Endothelial cell of umbilical vein (primary cell): ENCODE data around the gene BLNK. TPM values are rescaled to one million over a fixed set of nuclear protein-coding genes. Genes with fewer than 3 reads are reported as not detected.

ENCODE experiments used
- BruUV-seq: library from RNA; stranded (reverse); fragments of 400-500 nt; replicated peaks from 2 replicates; lab custom pipeline; 2021; lab: Mats Ljungman, UMichigan
- CTCF ChIA-PET: fragments of 300-600, 350-600 bp; sonication (Branson Sonifier 250); formaldehyde crosslinking; loops from one replicate; lab custom pipeline; 2021; ENCODE audit warnings: antibody characterized with exemption, inconsistent platforms; lab: Charles Lee
- POLR2A ChIA-PET: fragments of 300-600, 350-600 bp; sonication (Branson Sonifier 250); formaldehyde crosslinking; loops from one replicate; lab custom pipeline; 2021; ENCODE audit warnings: antibody characterized with exemption, inconsistent platforms; lab: Charles Lee
- DNase-seq: peaks from one replicate; pipeline ENCODE4 v3.0.0-alpha.2; 2011; ENCODE audit warnings: low read depth, low spot score
- FAIRE-seq: peaks from 2 replicates; lab custom pipeline; 2011; peaks lifted over from hg19 to GRCh38; lab: Jason Lieb, UNC
- H2AFZ ChIP-seq: 2 replicates; pipeline ENCODE4 v1.6.0; 2012; ENCODE audit warnings: low read depth, low read length, control low read depth, inconsistent platforms
- H3K27ac ChIP-seq: 2 replicates; pipeline ENCODE4 v1.5.1; 2011; ENCODE audit warnings: low read depth, mild to moderate bottlenecking, control low read depth, low read length, moderate library complexity; ENCODE audit not compliant: insufficient read depth
- H3K27me3 ChIP-seq, 2 experiments: 2 replicates each; pipeline versions ENCODE4 v1.6.0 to v1.6.1; 2011; ENCODE audit warnings: low read length in 2 of 2, mixed read lengths in 1 of 2; ENCODE audit not compliant: control insufficient read depth in 2 of 2, insufficient read depth in 2 of 2
- H3K36me3 ChIP-seq, 2 experiments: 2 replicates in 1 of 2; 3 replicates in 1 of 2; pipeline ENCODE4 v1.5.1; 2011; ENCODE audit warnings: low read length in 2 of 2, mild to moderate bottlenecking in 1 of 2, moderate library complexity in 1 of 2; ENCODE audit not compliant: control insufficient read depth in 2 of 2, insufficient read depth in 2 of 2; ENCODE audit errors: extremely low read depth in 1 of 2
- H3K4me1 ChIP-seq: 3 replicates; pipeline ENCODE4 v1.5.1; 2011; ENCODE audit warnings: mild to moderate bottlenecking, low read length; ENCODE audit not compliant: control insufficient read depth, insufficient read depth; ENCODE audit errors: extremely low read depth
- H3K4me2 ChIP-seq: 2 replicates; pipeline ENCODE4 v1.6.1; 2011; ENCODE audit warnings: low read length, control low read depth, mixed read lengths; ENCODE audit not compliant: insufficient read depth
- H3K4me3 ChIP-seq, 3 experiments: fragments of 200-600 bp in 1 of 3; sonication (generic), shearing (Covaris generic) in 1 of 3; replicated peaks in 1 of 3; 2 replicates each; pipeline ENCODE4 v1.5.1; 2011 to 2016; ENCODE audit warnings: control low read depth in 3 of 3, low read length in 3 of 3, mild to moderate bottlenecking in 2 of 3, inconsistent platforms in 1 of 3, low read depth in 1 of 3, moderate library complexity in 1 of 3; ENCODE audit not compliant: insufficient read depth in 1 of 3
- H3K79me2 ChIP-seq: 2 replicates; pipeline ENCODE4 v1.6.0; 2012; ENCODE audit warnings: low read length, inconsistent platforms; ENCODE audit not compliant: control insufficient read depth, insufficient read depth
- H3K9ac ChIP-seq: replicated peaks from 2 replicates; pipeline ENCODE3; 2011; ENCODE audit warnings: low read length, control low read depth; ENCODE audit not compliant: insufficient read depth; ENCODE audit errors: extremely low read depth
- H3K9me1 ChIP-seq: replicated peaks from 3 replicates; pipeline ENCODE4 v1.6.0; 2011; ENCODE audit warnings: mild to moderate bottlenecking, low read length; ENCODE audit not compliant: control insufficient read depth, insufficient read depth; ENCODE audit errors: extremely low read depth
- H3K9me3 ChIP-seq: replicated peaks from 2 replicates; pipeline ENCODE4 v1.5.1; 2012; ENCODE audit warnings: low read length, inconsistent platforms; ENCODE audit not compliant: control insufficient read depth, insufficient read depth
- H4K20me1 ChIP-seq: replicated peaks from 2 replicates; pipeline ENCODE3; 2011; ENCODE audit warnings: mild to moderate bottlenecking, low read length; ENCODE audit not compliant: control insufficient read depth, insufficient read depth; ENCODE audit errors: extremely low read depth
- CTCF ChIP-seq, 2 donors: IDR thresholded peaks; 1 replicate in 1 of 2; 2 replicates in 1 of 2; pipeline ENCODE4 v1.5.1; 2011; ENCODE audit warnings: low read length in 2 of 2, mild to moderate bottlenecking in 2 of 2, moderate library complexity in 2 of 2, control low read depth in 1 of 2, inconsistent platforms in 1 of 2, low read depth in 1 of 2; ENCODE audit not compliant: insufficient read depth in 1 of 2; ENCODE audit errors: extremely low read depth in 1 of 2
- EZH2 ChIP-seq: IDR thresholded peaks from 2 replicates; pipeline ENCODE4 v1.6.1; 2012; ENCODE audit warnings: borderline replicate concordance, low read depth, mild to moderate bottlenecking, moderate library complexity, low read length, inconsistent platforms; ENCODE audit not compliant: severe bottlenecking
- FOS ChIP-seq: IDR thresholded peaks from 2 replicates; pipeline ENCODE4 v1.6.1; 2011; ENCODE audit warnings: mild to moderate bottlenecking, low read length, moderate library complexity, borderline replicate concordance; ENCODE audit not compliant: insufficient read depth
- GATA2 ChIP-seq: IDR thresholded peaks from 2 replicates; pipeline ENCODE4 v1.7.0; 2011; ENCODE audit warnings: low read depth, mild to moderate bottlenecking, moderate library complexity, mixed read lengths, low read length; ENCODE audit not compliant: insufficient read length, insufficient read depth
- JUN ChIP-seq: IDR thresholded peaks from 2 replicates; pipeline ENCODE4 v1.6.1; 2011; ENCODE audit warnings: borderline replicate concordance, low read depth; ENCODE audit not compliant: insufficient read length, insufficient read depth
- MAX ChIP-seq: IDR thresholded peaks from 2 replicates; pipeline ENCODE4 v1.6.1; 2011; ENCODE audit not compliant: insufficient read depth, insufficient read length
- MYC ChIP-seq: IDR thresholded peaks from one replicate; pipeline ENCODE4 v1.6.1; 2011; ENCODE audit warnings: mild to moderate bottlenecking, low read depth, low read length
- POLR2A ChIP-seq: IDR thresholded peaks from 2 replicates; pipeline ENCODE4 v1.6.1; 2012; ENCODE audit warnings: low read depth, mild to moderate bottlenecking, control low read depth, low read length
- POLR2AphosphoS5 ChIP-seq: IDR thresholded peaks from 2 replicates; pipeline ENCODE4 v1.6.1; 2012; ENCODE audit warnings: low read depth, mild to moderate bottlenecking, control low read depth, low read length, moderate library complexity; ENCODE audit not compliant: insufficient read depth
- dilution Hi-C: fragments of 300-500 bp; cut with MboI; formaldehyde crosslinking; loops from one replicate; pipeline ENCODE4 v1.15.0; 2019; ENCODE audit warnings: low sequenced_read_pairs; ENCODE audit not compliant: extremely low pct_ligation_motif_present
- intact Hi-C: fragments of 100-400 bp; cut with micrococcal nuclease; formaldehyde crosslinking; loops from one replicate; pipeline ENCODE4 v1.10.0; 2022
- polyA plus RNA-seq, 4 experiments: library from polyadenylated mRNA; depleted of rRNA in 3 of 4; stranded (reverse) in 3 of 4; unstranded in 1 of 4; fragments of >200 nt; gene quantifications; 2 replicates each; pipeline versions ENCODE4 v1.2.1 to v1.2.3, GENCODE V29; 2011 to 2012; ENCODE audit warnings: missing spikeins in 1 of 4
- total RNA-seq: library from RNA; stranded (reverse); gene quantifications from 2 replicates; pipeline ENCODE4 v1.2.3, GENCODE V29; 2021

The BLNK gene
- total and polyA plus RNA-seq, 2 donors (not counting 3 experiments of a cell fraction or from before 2014, with no cell fraction given): not detected

- FAIRE-seq (no peak), DNase-seq (no peak)
- no peak overlapping the region for H3K9ac ChIP-seq
- BruUV-seq: no TSS peak
- H3K4me3 ChIP-seq: no peak overlapping the region
- no peaks in the 10 kb centered on the region for H4K20me1 ChIP-seq
- H3K79me2 ChIP-seq: no peaks in the 10 kb centered on the region
- H3K36me3 ChIP-seq: no peaks in the 10 kb centered on the region
- intact Hi-C loops: no loop called here
- ChIA-PET POLR2A (no interaction called here), CTCF (interaction anchor here (3.4 kb wide), 1 partner anchor 34 kb away, joined by 10 read pairs; no protein-coding TSS in a partner anchor)
- no peak for TF ChIP-seq POLR2A
- dilution Hi-C loops: no loop called here
- peaks cover 0 to 2% of the 10 kb centered on the region in 2 experiments for H3K27me3 ChIP-seq
- H3K4me2 ChIP-seq: no peak overlapping the region
- no peak overlapping the region for H2AFZ ChIP-seq
- H3K27ac ChIP-seq: no peak overlapping the region
- H3K9me1 ChIP-seq: no peaks in the 10 kb centered on the region
- no peaks in the 10 kb centered on the region for H3K9me3 ChIP-seq
- H3K4me1 ChIP-seq: no peaks in the 10 kb centered on the region
Observed at GRCh38 chr10:96263669-96264068, 7.7 kb downstream of the BLNK start.

- FAIRE-seq: no peak
- Histone ChIP-seq H3K27ac (no peak overlapping the region), H3K9ac (no peak overlapping the region), H3K4me1 (no peaks in the 10 kb centered on the region), H2AFZ (no peak overlapping the region), H3K27me3 (no peaks in the 10 kb centered on the region), H3K79me2 (no peaks in the 10 kb centered on the region), H3K4me3 (no peak overlapping the region), H3K36me3 (no peaks in the 10 kb centered on the region), H4K20me1 (no peaks in the 10 kb centered on the region), H3K9me1 (no peaks in the 10 kb centered on the region), H3K4me2 (no peak overlapping the region), H3K9me3 (no peaks in the 10 kb centered on the region)
- dilution Hi-C loops: no loop called here
- BruUV-seq: no TSS peak
- intact Hi-C loops: no loop called here
- TF ChIP-seq POLR2AphosphoS5 (no peak), GATA2 (no peak), MYC (no peak), JUN (no peak), EZH2 (no peak), MAX (no peak), FOS (no peak), CTCF (IDR thresholded peaks at IDR 0.05; ENCODE audit: extremely low read depth in 1 of 2, insufficient read depth in 1 of 2, low read depth in 1 of 2, low read length in 2 of 2) (no peak), POLR2A (no peak)
- ChIA-PET CTCF (interaction anchor here (3.4 kb wide), 1 partner anchor 34 kb away, joined by 10 read pairs; no protein-coding TSS in a partner anchor), POLR2A (no interaction called here)
- DNase-seq: no peak
Observed at GRCh38 chr10:96263176-96263575, 8.2 kb downstream of the BLNK start.
